Epithelial cell of esophagus (primary cell): ENCODE data around the gene GATAD2A.
"Not testable (repeated sequence)": the region's sequence is repeated elsewhere in the genome, so short reads cannot be mapped to it uniquely, and the experiment has no call there.

Source experiments
- DNase-seq: peaks from one replicate; pipeline ENCODE4 v3.0.0; 2010; ENCODE audit warnings: low read depth
- H3K4me3 ChIP-seq: 2 replicates; pipeline ENCODE4 v1.5.1; 2011; ENCODE audit warnings: mild to moderate bottlenecking, low read length, control low read depth
- TF ChIP-seq, protein P1 (sequence below): IDR thresholded peaks from 2 replicates; pipeline ENCODE4 v1.5.1; 2011; ENCODE audit warnings: low read depth, mild to moderate bottlenecking, low read length, control low read depth, inconsistent platforms; ENCODE audit not compliant: insufficient read depth; ENCODE audit errors: missing control alignments

GATAD2A gene

GRCh38 chr19:19446655-19447437 lies 41.4 kb downstream of the GATAD2A start:
- TF ChIP-seq, protein P1, sequence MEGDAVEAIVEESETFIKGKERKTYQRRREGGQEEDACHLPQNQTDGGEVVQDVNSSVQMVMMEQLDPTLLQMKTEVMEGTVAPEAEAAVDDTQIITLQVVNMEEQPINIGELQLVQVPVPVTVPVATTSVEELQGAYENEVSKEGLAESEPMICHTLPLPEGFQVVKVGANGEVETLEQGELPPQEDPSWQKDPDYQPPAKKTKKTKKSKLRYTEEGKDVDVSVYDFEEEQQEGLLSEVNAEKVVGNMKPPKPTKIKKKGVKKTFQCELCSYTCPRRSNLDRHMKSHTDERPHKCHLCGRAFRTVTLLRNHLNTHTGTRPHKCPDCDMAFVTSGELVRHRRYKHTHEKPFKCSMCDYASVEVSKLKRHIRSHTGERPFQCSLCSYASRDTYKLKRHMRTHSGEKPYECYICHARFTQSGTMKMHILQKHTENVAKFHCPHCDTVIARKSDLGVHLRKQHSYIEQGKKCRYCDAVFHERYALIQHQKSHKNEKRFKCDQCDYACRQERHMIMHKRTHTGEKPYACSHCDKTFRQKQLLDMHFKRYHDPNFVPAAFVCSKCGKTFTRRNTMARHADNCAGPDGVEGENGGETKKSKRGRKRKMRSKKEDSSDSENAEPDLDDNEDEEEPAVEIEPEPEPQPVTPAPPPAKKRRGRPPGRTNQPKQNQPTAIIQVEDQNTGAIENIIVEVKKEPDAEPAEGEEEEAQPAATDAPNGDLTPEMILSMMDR: no peak
- DNase-seq: no peak
- no peak overlapping the region for H3K4me3 ChIP-seq

DNA sequence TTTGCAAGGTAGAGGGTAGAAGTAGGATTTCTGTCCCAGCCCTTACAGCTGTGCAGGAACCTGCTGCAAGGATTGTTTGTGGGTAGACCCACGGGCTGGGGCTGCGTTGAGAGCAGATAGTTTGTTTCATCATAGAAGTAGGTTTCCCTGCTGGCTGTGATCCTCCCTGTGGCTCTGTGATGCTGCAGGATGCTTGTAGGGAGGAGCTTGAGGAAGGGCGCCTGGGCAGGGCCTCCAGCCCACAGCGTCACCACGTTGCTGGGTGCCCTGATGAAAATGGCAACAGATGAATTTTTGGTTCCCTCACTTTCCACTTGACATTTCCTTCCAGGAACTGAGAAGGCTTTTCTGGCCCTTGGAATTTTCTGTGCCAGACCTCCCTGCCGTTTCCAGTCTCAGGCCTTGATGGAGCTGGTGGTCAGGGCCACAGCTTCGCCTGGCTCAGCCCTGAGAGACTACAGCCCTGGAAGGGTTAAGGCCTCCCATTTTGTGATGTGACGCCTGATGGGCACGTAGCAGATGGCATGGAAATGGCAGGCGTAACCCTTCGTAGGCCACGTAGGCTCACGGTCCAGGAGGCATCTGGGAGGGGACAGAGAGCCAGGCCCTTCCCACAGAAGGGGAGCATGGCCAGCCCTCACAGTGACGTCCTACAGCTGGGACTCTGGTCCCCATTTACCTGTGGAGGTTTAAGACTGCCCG lies 42.2 kb downstream of the GATAD2A start:
- TF ChIP-seq, protein P1: no peak
- no peak overlapping the region for H3K4me3 ChIP-seq
- no peak for DNase-seq

DNA sequence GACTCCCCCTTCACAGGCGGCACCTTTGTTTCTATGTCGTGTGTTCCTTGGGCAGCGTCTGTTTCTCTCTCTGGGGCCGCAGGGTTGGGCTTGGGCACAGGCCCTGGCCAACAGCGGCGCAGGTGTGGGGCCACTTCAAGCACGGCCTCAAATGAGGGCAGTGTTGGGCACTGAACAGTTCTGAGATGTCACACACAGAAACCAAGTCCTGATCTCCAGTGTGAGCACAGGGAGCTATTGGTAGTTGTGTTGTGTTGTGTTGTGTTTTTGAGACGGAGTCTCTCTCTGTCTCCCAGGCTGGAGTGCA lies 42.7 kb downstream of the GATAD2A start:
- DNase-seq: no peak
- no peak overlapping the region for H3K4me3 ChIP-seq
- TF ChIP-seq, protein P1: no peak

DNA sequence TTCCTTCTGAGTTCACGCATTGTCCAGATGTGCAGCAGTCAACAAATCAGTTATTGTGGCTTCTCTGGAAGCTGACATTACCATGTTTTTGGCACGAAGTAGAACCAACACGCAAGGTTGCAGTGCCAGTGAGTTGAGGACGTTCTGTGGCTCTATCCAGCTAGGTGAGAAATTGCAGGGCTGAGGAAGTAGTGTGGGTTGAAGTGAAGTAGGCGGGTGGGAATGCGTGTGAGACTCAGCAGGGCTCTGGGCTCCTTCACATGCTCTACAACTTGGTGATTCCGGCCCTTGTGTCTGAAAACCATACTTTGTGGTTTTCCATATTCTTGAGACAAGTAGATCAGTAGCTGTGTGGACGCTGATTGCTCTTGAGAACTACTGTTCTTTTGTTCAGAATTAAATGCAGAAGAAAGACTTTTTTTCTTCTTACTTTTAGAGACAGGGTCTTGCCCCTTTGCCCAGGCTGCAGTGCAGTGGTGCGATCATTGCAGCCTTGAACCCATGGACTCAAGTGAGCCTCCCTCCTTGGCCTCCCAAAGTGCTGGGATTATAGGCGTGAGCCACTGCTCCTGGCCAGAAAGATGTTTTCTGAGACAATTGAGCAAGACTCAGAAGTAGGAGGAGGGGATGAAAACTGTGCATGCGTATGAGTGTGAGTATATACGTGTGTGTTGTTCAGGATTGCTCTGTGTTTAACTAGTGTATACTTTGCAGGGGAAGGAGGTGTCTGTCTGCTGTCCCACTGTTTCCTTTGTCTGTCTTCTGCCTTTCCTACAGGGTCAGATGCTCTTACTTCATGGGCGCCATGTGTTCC lies 46.2 kb downstream of the GATAD2A start:
- no peak overlapping the region for H3K4me3 ChIP-seq
- TF ChIP-seq, protein P1: no peak
- no peak for DNase-seq

GRCh38 chr19:19452243-19453124 lies 47.0 kb downstream of the GATAD2A start:
- DNase-seq: no peak
- TF ChIP-seq, protein P1: no peak
- no peak overlapping the region for H3K4me3 ChIP-seq

DNA sequence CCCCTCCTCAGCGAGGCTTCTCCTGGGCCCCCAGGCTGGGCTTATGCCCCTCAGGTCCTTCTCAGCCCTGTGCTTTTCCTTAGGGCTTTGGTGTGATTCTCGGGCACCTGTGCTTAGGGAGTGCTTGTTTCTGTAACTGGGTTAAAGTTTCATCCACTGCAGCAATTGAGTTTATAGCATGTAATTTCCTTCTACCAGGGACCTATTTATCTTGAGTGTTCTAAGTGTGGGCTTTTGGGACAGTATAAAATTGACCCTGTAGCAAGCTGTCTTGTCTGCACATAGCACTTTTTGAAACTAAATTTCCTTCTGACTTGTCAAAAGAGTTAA lies 47.6 kb downstream of the GATAD2A start:
- H3K4me3 ChIP-seq: no peak overlapping the region
- DNase-seq: no peak
- TF ChIP-seq, protein P1: no peak

DNA sequence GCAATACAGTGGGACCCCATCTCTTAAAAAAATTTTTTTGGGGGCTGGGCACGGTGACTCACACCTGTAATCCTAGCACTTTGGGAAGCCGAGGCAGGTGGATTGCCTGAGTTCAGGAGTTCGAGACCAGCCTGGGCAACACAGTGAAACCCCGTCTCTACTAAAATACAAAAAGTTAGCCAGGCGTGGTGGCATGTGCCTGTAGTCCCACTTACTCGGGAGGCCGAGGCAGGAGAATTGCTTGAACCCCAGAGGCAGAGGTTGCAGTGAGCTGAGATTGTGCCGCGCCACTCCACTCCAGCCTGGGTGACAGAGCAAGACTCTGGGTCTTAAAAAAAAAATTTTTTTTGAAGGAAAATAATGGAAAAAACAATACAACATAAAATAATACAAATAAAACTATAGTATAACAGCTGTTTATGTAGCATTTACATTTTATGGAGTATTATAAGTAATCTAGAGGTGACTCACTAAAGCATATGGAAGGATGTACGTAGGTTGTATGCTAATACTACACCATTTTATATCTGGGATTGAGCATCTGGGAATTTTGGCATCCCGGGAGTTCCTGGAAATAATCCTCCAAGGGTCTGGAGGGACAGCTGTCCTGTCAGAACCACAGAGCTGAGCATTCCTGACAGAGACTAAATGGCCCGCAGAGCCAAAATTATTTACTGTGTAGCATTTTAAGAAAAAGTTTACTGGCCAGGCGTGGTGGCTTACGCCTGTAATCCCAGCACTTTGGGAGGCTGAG lies 49.9 kb downstream of the GATAD2A start:
- not testable (repeated sequence) for DNase-seq, H3K4me3 ChIP-seq
